Embryonic facial prominence (tissue), 1 donor: Measurements from ENCODE around the gene MTHFD1L.

Source experiments
- DNase-seq: peaks from one replicate; pipeline ENCODE4 v3.0.0-alpha.2; 2016; ENCODE audit errors: extremely low spot score

The MTHFD1L gene

GRCh38 chr6:150991487-150991886, 126.0 kb downstream of the MTHFD1L start:
- no peak for DNase-seq

DNA sequence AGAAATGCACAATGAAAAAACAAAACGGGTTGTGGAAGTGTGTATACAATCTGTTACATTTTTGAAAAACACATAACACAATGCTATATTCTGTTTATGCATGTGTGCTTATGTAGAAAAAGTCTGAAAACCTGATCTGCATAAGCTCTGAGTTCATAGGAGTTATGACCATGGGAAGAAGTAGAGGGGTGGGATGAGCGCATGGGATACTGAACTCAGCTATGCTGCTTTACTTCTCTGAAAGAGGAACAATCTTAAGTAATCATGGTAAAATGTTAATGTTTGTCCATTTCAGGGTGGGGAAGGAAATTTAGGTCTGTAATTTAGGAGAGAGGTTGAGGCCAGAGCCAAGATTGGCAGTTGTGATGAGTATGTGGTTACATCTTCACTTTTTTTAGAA, 126.8 kb downstream of the MTHFD1L start:
- no peak for DNase-seq

GRCh38 chr6:150992703-150993102, 127.2 kb downstream of the MTHFD1L start:
- no peak for DNase-seq

GRCh38 chr6:150993253-150993652, 127.8 kb downstream of the MTHFD1L start:
- no peak for DNase-seq

DNA sequence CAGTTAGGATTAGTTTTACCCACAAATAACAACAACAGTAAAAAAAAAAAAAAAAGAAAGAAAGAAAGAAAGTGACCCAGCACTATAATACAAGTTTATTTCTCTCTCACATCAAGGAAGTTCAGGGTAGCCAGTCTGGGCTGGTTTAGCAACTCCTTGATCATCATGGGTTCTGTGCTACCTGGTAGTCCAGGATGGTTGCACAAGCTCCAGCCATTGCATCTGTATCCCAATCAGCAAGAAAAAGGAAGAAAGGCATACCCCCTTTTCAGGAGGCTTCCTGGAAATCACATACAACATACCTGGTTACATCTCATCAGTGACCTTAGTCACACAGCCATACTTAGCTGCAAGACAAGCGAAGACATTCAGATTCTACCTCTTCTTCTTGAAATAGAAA, 128.5 kb downstream of the MTHFD1L start:
- DNase-seq: no peak

- no peak for DNase-seq
Measured at GRCh38 chr6:150996968-150997367, 131.5 kb downstream of the MTHFD1L start.

GRCh38 chr6:150999107-150999506, 133.6 kb downstream of the MTHFD1L start:
- DNase-seq: no peak

DNA sequence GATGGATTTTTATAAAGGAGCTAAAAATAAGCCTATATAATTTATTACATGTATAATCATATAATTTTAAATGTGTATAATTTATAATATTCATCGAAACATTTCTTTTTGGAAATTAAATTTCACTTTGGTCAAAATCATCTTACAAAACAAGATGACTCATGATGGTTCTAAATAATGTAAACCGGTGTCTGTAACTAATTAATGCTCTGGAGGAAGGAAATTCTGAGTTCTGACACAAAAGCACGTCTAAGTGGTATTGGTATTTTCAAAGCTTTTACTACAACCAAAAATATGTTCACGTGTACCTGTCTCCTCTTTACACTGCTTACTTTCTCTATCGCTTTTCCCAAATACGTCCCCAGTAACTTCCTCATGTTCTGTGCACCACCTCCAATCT, 134.1 kb downstream of the MTHFD1L start:
- DNase-seq: no peak

DNA sequence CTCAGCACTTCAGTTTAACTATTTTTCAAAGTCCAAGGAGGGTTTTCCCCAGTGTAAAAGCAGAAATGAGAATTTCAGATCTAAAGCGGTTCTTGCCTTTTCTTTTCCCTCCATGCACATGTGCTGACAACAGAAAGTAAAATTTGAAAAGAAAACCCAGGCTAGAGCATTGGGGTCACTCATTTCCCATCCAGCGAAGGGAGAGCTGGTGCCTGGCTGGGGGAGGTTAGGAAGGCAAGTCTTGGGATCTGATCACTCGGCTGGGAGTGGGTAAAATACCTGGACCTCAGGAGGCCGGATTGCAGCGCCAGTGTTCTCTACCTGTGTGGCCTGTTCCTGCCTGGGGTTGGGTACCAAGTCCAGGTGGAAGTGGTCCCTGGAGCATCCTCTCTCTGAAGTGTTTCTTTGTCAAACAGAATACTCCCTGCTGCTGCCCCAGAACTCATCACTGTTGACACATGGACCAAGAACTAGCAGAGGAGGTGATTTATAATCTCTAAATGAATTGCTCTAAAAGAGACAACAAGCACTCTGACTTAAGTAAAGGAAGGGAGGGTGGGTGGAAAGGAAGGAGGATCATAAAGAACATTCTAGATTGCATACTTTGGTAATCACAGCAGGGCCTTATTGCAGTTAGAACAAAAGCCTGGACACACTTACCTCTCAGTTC, 136.0 kb downstream of the MTHFD1L start:
- DNase-seq: no peak

- no peak for DNase-seq
Measured at GRCh38 chr6:151002057-151002450, 136.6 kb downstream of the MTHFD1L start.

GRCh38 chr6:151002491-151002935, 137.0 kb downstream of the MTHFD1L start:
- DNase-seq: no peak

DNA sequence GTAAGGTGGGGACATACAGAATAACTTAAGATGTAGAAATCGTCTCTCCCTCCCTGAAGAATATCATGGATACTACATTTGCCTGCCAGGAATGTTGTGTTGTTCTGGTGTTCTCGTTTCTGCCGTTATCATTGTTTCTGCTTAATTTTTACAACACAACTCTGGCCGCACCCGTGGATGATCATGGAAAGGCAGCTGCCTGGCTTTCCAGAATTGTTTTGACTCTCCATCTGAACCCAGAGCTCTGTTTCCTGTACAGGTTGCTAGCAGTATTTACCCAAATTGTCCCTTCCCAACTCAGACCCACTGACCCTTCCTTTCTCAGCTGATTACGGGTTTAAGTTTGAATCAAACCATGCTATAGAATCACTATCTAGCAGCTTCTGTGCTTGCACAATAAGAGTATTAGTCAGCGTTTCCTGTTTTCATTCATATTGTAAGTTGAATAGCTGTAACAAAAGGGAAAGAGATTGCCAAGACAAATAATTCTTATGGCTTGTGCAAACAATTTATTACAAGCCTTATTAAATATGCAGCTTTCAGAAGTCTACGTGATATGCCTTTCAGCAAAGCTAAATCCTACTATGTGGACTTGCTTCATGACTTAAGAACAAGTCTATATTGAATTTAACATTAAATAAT, 139.0 kb downstream of the MTHFD1L start:
- no peak for DNase-seq

DNA sequence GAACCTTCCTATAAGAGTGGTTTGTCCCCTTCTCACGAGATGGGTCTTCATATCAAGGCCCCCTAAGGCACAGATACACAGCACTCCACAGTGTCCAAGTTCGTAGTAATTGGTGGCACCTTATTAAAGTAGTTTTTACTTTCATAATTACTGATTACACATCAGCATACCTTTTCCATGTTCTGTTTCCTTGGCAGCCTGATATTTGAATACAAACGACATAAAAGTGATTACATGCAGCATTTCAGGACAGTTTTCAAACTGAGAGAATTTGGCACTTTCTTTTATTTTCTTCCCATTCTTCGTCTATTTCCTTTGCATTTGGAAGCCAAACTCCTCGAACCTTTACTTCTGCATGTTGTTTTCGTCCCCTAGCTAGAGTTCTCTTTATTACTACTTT, 139.7 kb downstream of the MTHFD1L start:
- no peak for DNase-seq

DNA sequence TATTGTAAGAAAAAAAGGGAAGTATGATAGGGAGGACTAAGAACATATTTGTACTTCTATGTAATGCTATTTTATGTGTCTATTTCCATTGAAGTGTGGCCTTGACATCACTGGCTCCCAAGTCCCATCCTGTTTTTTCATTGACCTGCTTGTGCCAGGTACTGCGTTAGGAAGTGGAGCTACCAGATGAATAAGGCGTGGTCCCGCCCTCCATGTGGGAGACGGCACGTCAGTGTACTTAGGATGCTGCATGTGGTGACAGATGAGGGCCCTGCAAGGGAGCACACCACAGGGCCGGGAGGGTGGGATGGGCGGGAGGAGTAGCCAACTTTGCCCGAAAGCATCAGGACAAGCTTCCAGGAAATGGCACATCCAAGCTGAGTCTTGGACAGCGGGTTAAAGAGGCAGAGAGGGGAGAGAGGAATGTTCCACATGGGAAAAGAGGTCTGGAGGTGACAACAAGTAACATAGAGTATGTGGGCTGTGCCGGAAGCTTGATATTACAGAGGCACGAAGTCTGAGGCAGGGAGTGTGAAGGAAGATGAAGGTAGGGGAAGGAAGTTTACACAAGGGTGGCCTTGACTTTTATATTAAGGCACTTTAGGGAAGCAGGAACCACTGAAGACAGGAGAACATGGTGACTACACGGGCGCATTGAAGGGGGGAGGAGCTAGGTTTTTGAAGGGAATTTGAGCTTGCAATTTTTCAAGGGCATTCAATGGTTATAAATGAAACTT, 140.6 kb downstream of the MTHFD1L start:
- no peak for DNase-seq

DNA sequence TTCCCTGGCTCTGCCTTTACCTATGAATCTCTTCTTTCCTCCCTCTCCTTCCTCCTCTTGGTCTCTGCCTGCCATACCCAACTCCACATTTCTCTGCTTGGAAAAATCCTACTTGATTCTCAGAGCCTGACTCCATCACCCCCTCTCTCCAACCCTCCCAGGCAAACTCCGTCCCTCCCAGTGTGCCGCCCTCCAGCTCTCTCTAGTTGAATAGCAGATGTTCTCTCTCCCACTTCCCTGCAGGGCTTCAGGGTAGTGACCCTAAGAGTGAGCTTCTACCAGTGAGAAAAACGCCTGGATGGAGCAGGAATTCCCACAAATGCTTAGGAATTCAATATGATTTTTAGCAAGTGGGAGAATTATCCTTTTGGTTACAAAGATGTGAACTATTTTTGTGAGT, 141.6 kb downstream of the MTHFD1L start:
- DNase-seq: no peak

GRCh38 chr6:151007922-151008321, 142.4 kb downstream of the MTHFD1L start:
- no peak for DNase-seq

DNA sequence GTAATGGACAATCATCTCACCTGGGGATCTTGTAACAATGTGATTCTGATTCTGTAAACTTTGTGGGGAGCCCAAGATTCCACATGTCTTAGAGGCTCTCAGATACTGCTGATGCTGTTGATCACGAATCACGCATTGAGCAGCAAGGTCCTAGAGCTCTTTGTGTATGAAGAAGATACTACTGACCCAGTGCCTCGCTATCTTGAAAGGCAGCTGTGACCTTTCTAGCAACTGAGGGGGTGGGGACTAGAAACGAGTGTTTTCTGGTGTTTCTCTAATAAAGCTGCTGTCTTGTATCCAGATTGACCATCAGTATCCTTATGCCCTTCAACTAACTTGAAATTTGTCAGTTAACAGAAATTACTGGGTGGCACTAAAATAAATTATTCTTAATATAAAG, 142.9 kb downstream of the MTHFD1L start:
- DNase-seq: no peak

GRCh38 chr6:151009576-151009975, 144.1 kb downstream of the MTHFD1L start:
- no peak for DNase-seq

GRCh38 chr6:151010071-151010470, 144.6 kb downstream of the MTHFD1L start:
- DNase-seq: no peak

DNA sequence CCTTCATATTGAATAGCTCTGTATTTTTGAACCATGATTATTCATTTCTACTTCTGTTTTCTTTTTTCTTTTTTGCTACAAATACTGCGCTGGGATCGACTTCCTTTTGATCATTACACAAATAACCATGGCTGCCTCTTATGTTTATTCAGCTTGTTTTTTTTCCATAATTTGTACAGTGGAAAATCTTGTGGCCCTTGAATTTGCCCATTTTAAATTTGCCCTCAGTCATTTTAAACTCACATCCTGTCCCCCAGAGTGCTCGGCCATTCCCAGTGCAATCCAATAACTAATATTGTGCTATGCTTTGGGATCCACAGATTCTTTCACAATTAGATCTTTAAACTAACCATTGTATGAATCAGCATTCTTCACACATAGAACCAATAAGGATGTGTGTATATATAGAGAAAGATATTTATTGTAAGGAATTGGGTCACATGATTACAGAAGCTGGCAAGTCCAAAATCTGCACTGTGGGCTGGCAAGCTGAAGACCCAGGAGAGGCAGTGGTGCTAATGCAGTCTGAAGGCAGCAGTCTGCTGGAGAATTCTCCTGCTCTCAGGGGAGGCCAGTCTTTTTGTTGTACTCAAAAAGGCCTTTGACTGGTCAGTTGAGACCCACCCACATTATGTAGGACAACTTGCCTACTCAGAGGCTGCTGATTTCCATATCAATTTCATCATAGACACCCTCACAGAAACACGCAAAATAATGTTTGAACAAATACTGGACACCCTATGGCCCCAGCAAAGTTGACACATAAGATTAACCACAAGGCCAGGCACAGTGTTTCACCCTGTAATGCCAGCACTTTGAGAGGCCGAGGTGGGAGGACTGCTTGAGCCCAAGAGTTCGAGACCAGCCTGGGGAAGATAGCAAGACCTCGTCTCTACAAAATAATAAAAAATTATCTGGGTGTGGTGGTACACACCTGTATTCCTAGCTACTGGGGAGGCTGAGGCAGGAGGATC, 147.1 kb downstream of the MTHFD1L start:
- DNase-seq: no peak

- DNase-seq: peak; percentile 58
Measured at GRCh38 chr6:151014404-151015100, 149.1 kb downstream of the MTHFD1L start.
